H54 (cell line): ENCODE results near the gene DRD4.
A peak's percentile ranks its signal among the peaks of the same experiment; 100 is the strongest.

ENCODE experiments used
- DNase-seq: peaks from one replicate; pipeline ENCODE4 v3.0.0; 2011; ENCODE audit warnings: low spot score, mixed read lengths; ENCODE audit not compliant: insufficient read length
- FAIRE-seq: peaks from 3 replicates; lab custom pipeline; 2011; peaks lifted over from hg19 to GRCh38; lab: Jason Lieb, UNC
- POLR2A ChIP-seq: IDR thresholded peaks from 2 replicates; pipeline ENCODE4 v1.6.1; 2011; ENCODE audit warnings: low read depth, mild to moderate bottlenecking, low read length

The DRD4 gene

DNA sequence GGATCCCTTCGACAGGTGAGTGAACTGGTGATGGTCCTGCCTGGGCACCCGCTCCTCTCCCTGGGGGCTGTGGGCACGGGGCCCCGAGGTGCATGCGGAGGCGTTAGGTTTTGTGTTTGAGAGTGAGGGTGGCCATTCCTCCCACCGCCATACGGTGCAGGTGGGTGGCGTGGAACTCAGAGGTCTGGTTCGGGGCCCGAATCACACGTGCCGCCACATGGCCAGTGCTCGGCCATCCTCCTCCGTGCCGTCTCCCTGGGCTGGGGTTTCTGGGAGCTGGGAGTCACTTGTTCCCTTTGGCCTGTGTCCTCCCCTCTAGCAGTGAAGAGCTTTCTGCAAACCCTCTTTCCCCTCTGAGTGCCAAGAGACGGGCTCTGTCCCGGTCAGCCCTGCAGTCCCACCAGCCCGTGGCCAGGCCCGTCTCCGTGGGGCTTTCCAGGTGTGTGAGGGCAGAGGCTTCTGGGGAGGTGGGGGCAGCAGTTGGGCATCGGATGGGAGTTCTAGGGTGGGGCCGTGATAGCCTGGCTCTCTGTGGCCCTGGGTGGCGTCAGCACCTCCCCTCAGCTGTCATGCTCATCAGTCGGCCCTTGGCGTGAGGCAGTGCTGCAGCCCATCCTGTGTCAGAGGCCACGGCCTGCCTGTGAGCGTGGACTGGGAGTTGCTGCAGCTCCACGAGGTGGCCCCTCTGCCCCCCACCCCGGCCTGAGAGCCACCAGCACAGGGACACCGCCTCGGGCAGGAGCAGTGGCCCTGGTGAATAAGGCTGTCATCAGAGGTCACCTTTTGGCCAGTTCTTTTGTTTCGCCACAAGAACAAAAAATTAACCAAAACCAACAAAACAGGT, 31.6 kb upstream of the DRD4 start:
- no peak for TF ChIP-seq POLR2A
- no peak for DNase-seq
- FAIRE-seq = no peak

DNA sequence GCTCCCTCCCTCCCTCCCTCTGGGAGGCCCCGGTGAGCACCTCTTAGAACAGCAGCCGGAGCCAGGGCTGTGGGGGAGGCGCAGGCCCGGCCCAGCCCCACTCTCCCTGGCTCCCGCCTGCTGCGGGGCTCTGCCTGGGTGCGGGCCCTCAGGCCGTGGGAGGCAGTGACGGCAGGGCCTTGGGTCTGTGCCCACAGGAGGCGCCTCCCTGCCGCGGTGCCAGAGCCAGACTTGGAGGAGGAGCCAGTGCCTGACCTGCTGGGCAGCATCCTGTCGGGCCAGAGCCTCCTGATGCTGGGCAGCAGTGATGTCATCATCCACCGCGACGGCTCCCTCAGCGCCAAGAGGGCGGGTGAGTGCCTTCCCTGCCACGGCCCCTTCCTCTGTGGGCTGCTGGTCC, 30.8 kb upstream of the DRD4 start:
- DNase-seq = peak; percentile 99
- FAIRE-seq = peak; percentile 48
- peak; percentile 41 for TF ChIP-seq POLR2A

DNA sequence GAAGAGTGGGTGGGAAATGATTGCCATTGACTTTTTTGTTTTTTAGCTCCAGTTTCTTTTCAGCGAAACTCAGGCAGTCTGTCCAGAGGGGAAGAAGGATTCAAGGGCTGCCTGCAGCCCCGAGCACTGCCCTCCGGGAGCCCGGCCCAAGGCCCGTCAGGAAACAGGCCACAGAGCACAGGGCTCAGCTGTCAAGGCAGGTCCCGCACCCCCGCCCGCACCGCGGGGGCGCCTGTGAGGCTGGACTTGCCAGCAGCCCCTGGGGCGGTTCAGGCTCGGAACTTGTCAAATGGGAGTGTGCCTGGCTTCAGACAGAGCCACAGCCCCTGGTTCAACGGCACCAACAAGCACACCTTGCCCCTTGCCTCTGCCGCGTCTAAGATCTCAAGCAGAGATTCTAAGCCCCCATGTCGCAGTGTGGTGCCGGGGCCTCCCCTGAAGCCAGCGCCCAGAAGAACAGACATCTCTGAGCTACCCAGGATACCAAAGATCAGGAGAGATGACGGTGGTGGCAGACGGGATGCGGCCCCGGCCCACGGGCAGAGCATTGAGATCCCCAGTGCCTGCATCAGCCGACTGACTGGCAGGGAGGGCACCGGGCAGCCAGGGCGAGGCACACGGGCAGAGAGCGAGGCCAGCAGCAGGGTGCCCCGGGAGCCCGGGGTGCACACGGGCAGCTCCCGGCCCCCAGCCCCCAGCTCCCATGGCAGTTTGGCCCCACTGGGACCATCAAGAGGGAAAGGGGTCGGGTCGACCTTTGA, 29.9 kb upstream of the DRD4 start:
- FAIRE-seq (no peak), DNase-seq (no peak)
- no peak for TF ChIP-seq POLR2A

GRCh38 chr11:607971-608659, 29.0 kb upstream of the DRD4 start:
- TF ChIP-seq POLR2A = no peak
- FAIRE-seq (no peak), DNase-seq (no peak)

- no peak for FAIRE-seq
- DNase-seq = no peak
- TF ChIP-seq POLR2A = no peak
These were observed 28.2 kb upstream of the DRD4 start for GRCh38 chr11:608791-609251.

- no peak for DNase-seq
- TF ChIP-seq POLR2A = no peak
- FAIRE-seq = no peak
These were observed 27.7 kb upstream of the DRD4 start for GRCh38 chr11:609341-609811.

- FAIRE-seq (no peak), DNase-seq (no peak)
- TF ChIP-seq POLR2A = no peak
These were observed 26.8 kb upstream of the DRD4 start for GRCh38 chr11:610146-610801.

- TF ChIP-seq POLR2A = no peak
- FAIRE-seq (no peak), DNase-seq (no peak)
These were observed 25.8 kb upstream of the DRD4 start for GRCh38 chr11:611001-611996.

- FAIRE-seq (no peak), DNase-seq (no peak)
- TF ChIP-seq POLR2A = no peak
These were observed 24.7 kb upstream of the DRD4 start for GRCh38 chr11:612201-612960.

DNA sequence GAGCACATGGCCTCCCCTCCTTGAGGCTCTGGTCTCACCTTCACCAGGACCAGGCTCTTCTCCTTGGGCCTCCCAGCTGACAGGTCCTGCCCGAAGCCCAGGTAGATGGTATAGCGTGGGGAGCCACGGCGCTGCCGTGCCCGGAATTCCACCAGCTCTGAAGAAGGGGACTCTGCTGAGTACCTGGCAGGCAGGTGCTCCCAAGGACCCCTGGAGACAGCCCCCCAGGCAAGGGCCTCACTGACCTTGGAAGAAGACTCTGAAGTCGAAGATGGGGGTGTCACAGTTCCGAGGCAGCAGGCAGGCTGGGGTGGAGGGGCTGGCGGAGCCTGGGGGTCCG, 24.1 kb upstream of the DRD4 start:
- TF ChIP-seq POLR2A = no peak
- DNase-seq = no peak
- no peak for FAIRE-seq

- no peak for DNase-seq
- TF ChIP-seq POLR2A = no peak
- FAIRE-seq = no peak
These were observed 23.6 kb upstream of the DRD4 start for GRCh38 chr11:613369-613968.
